Fibroblast of pulmonary artery (primary cell): ENCODE measurements around the gene FGFR2.

Experiments
- DNase-seq: peaks from one replicate; pipeline ENCODE4 v3.0.0-alpha.2; 2010; ENCODE audit warnings: low read depth
- H3K4me3 ChIP-seq: replicated peaks from 2 replicates; pipeline ENCODE4 v1.5.1; 2011; ENCODE audit warnings: low read depth, mild to moderate bottlenecking, control low read depth, low read length, moderate library complexity
- TF ChIP-seq, protein P1 (sequence below): IDR thresholded peaks from 2 replicates; pipeline ENCODE4 v1.5.1; 2011; ENCODE audit warnings: mild to moderate bottlenecking, control low read depth, low read length, inconsistent platforms; ENCODE audit errors: missing control alignments

Gene FGFR2

DNA sequence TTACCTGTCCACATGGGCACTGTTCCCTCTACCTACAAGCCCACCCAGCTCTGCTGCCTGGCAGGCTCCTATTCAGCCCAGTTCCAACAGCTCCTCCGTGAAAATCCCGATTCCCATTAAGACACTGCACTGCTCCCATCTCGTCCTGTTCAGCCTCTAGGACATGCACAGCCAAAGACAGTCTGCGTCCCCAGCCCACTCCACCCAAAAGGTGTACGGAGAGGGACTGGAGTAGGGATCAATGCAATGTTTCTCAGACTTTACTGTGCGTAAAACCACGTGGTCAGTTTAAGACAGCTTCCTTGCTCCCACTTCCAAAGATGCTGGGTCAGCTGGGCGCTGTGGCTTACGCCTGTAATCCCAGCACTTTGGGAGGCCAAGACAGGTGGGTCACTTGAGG lies 19.9 kb downstream of the FGFR2 start:
- no peak for DNase-seq
- TF ChIP-seq, protein P1, sequence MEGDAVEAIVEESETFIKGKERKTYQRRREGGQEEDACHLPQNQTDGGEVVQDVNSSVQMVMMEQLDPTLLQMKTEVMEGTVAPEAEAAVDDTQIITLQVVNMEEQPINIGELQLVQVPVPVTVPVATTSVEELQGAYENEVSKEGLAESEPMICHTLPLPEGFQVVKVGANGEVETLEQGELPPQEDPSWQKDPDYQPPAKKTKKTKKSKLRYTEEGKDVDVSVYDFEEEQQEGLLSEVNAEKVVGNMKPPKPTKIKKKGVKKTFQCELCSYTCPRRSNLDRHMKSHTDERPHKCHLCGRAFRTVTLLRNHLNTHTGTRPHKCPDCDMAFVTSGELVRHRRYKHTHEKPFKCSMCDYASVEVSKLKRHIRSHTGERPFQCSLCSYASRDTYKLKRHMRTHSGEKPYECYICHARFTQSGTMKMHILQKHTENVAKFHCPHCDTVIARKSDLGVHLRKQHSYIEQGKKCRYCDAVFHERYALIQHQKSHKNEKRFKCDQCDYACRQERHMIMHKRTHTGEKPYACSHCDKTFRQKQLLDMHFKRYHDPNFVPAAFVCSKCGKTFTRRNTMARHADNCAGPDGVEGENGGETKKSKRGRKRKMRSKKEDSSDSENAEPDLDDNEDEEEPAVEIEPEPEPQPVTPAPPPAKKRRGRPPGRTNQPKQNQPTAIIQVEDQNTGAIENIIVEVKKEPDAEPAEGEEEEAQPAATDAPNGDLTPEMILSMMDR = no peak
- H3K4me3 ChIP-seq = no peak overlapping the region

DNA sequence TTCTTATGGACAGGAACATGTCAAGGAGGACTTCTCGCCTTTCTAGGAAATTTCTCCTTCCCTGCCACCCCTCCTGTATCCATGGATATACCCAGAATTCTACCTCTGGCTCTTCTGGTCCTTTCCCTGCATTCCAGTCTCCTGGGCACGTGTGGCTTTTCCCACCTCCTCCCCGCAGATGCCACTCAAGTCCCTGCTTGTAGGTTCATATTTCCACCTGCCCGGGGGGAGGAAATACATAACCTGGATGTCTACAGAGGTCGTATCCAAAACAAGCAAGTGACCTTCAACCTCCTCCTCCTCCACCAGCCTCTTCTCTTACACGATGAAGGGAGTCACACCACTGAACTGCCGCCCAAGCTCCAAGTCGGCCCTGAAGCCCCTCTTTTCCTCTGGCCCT lies 20.7 kb downstream of the FGFR2 start:
- H3K4me3 ChIP-seq = no peak overlapping the region
- no peak for DNase-seq
- TF ChIP-seq, protein P1 = no peak

DNA sequence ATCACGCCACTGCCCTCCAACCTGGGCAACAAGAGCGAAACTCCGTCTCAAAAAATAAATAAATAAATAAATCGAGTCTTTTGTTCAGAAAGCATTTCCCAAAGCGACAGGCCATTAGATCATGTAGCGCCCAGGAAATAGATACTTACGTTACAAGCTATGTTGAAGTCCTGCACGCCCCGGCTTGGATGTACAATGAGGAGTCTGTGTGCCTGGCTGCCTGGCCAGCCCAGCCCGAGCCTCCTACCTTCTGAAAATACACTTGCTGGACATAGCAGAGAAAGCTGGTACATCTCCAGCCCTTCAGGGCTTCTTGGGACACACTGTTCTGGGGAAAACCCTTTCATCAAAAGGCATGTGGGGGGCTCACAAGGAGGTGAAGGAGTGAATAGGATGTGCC lies 22.1 kb downstream of the FGFR2 start:
- no peak for DNase-seq
- no peak overlapping the region for H3K4me3 ChIP-seq
- TF ChIP-seq, protein P1 = no peak

DNA sequence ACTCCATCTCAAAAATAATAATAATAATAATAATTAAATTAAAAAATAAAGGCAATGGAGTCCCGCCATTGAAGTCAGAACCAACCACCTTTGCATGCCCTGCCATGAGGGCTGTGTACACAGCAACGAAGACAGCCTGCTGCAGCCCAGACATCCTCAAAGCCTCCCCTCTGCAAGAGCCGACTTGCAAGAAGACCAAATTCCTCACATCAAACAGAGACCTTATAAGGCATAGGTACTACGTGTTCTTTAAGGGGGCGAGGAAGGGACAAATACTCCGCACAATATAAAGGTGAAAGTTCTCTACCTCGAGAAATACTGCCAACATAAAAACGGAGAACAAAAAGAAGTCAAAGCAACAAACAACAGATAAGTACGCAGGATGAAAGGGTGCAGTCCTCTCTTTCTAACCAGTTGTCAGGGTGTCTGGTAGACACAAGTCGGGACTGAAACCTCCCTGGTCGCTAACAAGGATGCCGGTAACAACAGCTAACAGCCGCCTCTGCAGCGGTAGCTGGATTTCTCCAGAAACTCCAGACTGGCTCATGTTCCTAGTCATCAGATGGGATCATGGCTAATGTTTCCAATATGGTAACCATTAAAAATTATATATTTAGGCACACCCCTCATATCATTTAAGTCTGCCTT lies 23.6 kb downstream of the FGFR2 start:
- DNase-seq = no peak
- TF ChIP-seq, protein P1 = no peak
- no peak overlapping the region for H3K4me3 ChIP-seq

DNA sequence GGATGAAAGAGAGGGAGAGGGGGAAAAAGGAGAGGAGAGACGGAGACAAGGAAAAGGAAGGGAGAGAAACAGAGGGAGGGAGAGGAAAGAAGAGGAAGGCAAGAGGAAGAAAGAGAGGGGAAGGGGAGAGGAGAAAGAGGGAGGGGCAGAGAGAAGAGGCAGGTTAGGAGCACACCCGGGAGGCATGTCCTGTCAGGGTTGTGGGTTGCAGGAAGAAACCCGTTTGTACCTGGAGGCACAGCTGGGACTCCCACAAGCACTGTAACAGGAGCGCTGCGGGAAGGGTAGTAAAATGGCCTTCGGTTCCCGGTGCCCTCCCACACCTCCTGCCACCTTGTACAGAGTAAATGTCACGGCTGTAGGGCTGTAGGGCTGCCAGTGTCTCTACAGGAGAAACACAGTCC lies 24.7 kb downstream of the FGFR2 start:
- H3K4me3 ChIP-seq = no peak overlapping the region
- TF ChIP-seq, protein P1 = no peak
- no peak for DNase-seq

DNA sequence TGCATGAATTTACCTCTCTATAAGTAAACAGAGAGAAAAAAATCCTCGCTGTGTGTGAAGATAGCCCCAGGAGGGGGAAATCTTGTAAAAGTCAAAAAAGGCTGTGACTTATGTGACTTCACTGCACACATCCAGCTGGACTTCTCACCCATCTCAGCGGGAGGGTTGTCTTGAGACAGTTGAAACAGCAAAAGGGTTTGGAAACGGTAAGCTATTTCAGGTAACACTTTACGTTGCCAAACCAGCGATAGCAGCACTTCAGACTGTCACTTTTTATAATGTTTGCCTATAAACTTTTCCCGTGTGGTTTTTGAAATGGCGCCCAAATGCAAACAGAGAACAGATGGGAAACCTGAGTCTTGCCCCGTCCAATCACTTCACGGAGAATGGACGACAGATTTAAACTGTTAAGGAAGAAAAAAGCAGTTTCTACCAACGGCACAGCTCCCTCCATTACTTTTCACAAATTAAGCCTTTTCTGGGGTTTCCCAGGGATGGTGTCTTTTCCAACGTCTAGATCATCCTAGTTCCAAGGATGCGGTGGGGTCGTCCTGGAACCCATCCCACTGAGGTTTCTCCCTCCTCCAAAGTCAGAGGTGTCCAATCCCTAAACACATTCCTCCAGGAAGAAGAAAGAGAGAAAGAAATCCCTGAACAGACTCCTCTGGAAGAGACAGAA lies 25.2 kb downstream of the FGFR2 start:
- TF ChIP-seq, protein P1 = no peak
- DNase-seq = no peak
- H3K4me3 ChIP-seq = no peak overlapping the region

DNA sequence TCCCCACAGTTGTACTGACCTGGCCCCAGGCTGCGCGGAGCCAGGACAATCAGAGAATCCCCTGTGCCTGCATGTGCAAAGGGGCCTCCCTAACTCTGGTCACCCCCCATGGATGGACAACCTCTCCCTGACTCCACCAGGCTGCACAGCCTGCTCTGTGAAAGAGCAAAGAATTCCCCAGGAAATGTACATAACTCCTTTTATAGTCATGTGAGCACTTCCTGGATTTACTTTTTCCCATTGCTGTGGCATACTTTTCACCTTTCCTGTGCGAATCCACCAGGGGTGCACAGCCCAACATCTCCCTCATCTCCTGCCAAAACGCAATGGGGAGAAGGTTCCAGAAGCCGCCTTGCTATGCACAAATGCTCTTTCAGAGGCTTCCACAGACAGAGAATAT lies 27.9 kb downstream of the FGFR2 start:
- TF ChIP-seq, protein P1 = no peak
- H3K4me3 ChIP-seq = no peak overlapping the region
- no peak for DNase-seq
